GM12892 (cell line): Measurements from ENCODE around the gene MFN1.

Source experiments
- POLR2AphosphoS5 ChIP-seq: IDR thresholded peaks from 2 replicates; pipeline ENCODE4 v1.6.1; 2011; ENCODE audit warnings: low read depth, low read length, control low read depth
- TAF1 ChIP-seq: IDR thresholded peaks from 2 replicates; pipeline ENCODE4 v1.6.1; 2011; ENCODE audit warnings: low read depth, mild to moderate bottlenecking, control low read depth, low read length, borderline replicate concordance

GRCh38 chr3:179318876-179319275 lies 28.6 kb upstream of the MFN1 start:
- TF ChIP-seq TAF1 (no peak), POLR2AphosphoS5 (no peak)
